IPS-20b (cell line): ENCODE measurements around the gene MACROH2A2.

Experiments used
- H3K27ac ChIP-seq: one replicate; pipeline ENCODE4 v1.5.1; 2013; ENCODE audit warnings: low read length
- H3K27me3 ChIP-seq: 2 replicates; pipeline ENCODE4 v1.6.1; 2013; ENCODE audit warnings: mild to moderate bottlenecking, low read length, inconsistent platforms; ENCODE audit not compliant: insufficient read depth
- H3K36me3 ChIP-seq: 2 replicates; pipeline ENCODE4 v1.6.1; 2013; ENCODE audit warnings: low read depth, mild to moderate bottlenecking, inconsistent platforms, low read length, moderate library complexity; ENCODE audit not compliant: insufficient read depth
- H3K4me1 ChIP-seq: 2 replicates; pipeline ENCODE4 v1.6.1; 2013; ENCODE audit warnings: mild to moderate bottlenecking, control low read depth, inconsistent platforms, low read length, moderate library complexity; ENCODE audit not compliant: insufficient read depth
- H3K4me3 ChIP-seq: 2 replicates; pipeline ENCODE4 v1.5.1; 2013; ENCODE audit warnings: mild to moderate bottlenecking, low read length, inconsistent platforms
- H3K9ac ChIP-seq: 2 replicates; pipeline ENCODE4 v1.6.1; 2013; ENCODE audit warnings: low read depth, mild to moderate bottlenecking, inconsistent platforms, low read length, moderate library complexity
- H3K9me3 ChIP-seq: 2 replicates; pipeline ENCODE4 v1.6.1; 2013; ENCODE audit warnings: mild to moderate bottlenecking, low read depth, low read length, inconsistent platforms; ENCODE audit not compliant: insufficient read depth

The MACROH2A2 gene

GRCh38 chr10:70109064-70109729 lies 56.6 kb downstream of the MACROH2A2 start:
- Histone ChIP-seq H3K9ac (no peak overlapping the region), H3K27ac (no peak overlapping the region), H3K4me1 (no peaks in the 10 kb centered on the region), H3K4me3 (no peak overlapping the region), H3K36me3 (peaks cover 29% of the 10 kb centered on the region), H3K27me3 (no peaks in the 10 kb centered on the region), H3K9me3 (no peaks in the 10 kb centered on the region)

- H3K9me3 ChIP-seq, result no peaks in the 10 kb centered on the region
- no peak overlapping the region for H3K4me3 ChIP-seq
- no peak overlapping the region for H3K9ac ChIP-seq
- H3K4me1 ChIP-seq, result no peaks in the 10 kb centered on the region
- no peak overlapping the region for H3K27ac ChIP-seq
- H3K27me3 ChIP-seq, result no peaks in the 10 kb centered on the region
- peaks cover 29% of the 10 kb centered on the region for H3K36me3 ChIP-seq
Measured at GRCh38 chr10:70111496-70111895, 58.9 kb downstream of the MACROH2A2 start.

GRCh38 chr10:70112071-70112470 lies 59.4 kb downstream of the MACROH2A2 start:
- H3K27me3 ChIP-seq, result no peaks in the 10 kb centered on the region
- peaks cover 29% of the 10 kb centered on the region for H3K36me3 ChIP-seq
- H3K4me1 ChIP-seq, result no peaks in the 10 kb centered on the region
- H3K9ac ChIP-seq, result no peak overlapping the region
- H3K4me3 ChIP-seq, result no peak overlapping the region
- H3K27ac ChIP-seq, result no peak overlapping the region
- H3K9me3 ChIP-seq, result no peaks in the 10 kb centered on the region

GRCh38 chr10:70114902-70115301 lies 62.3 kb downstream of the MACROH2A2 start:
- Histone ChIP-seq H3K9ac (no peak overlapping the region), H3K27ac (no peak overlapping the region), H3K36me3 (peaks cover 17% of the 10 kb centered on the region), H3K4me1 (no peaks in the 10 kb centered on the region), H3K27me3 (no peaks in the 10 kb centered on the region), H3K9me3 (no peaks in the 10 kb centered on the region), H3K4me3 (no peak overlapping the region)

GRCh38 chr10:70115948-70116682 lies 63.5 kb downstream of the MACROH2A2 start:
- H3K4me1 ChIP-seq, result no peaks in the 10 kb centered on the region
- H3K9me3 ChIP-seq, result no peaks in the 10 kb centered on the region
- no peaks in the 10 kb centered on the region for H3K27me3 ChIP-seq
- peak overlapping the region; percentile 40; the same call in 1 of the 2 replicates for H3K9ac ChIP-seq
- no peak overlapping the region for H3K27ac ChIP-seq
- peaks cover 12% of the 10 kb centered on the region for H3K36me3 ChIP-seq
- no peak overlapping the region for H3K4me3 ChIP-seq

GRCh38 chr10:70117646-70118045 lies 65.0 kb downstream of the MACROH2A2 start:
- Histone ChIP-seq H3K4me3 (no peak overlapping the region), H3K36me3 (no peaks in the 10 kb centered on the region), H3K27me3 (no peaks in the 10 kb centered on the region), H3K9ac (no peak overlapping the region), H3K27ac (no peak overlapping the region), H3K4me1 (no peaks in the 10 kb centered on the region), H3K9me3 (no peaks in the 10 kb centered on the region)

- no peaks in the 10 kb centered on the region for H3K27me3 ChIP-seq
- H3K9me3 ChIP-seq, result no peaks in the 10 kb centered on the region
- H3K9ac ChIP-seq, result no peak overlapping the region
- no peak overlapping the region for H3K4me3 ChIP-seq
- H3K4me1 ChIP-seq, result no peaks in the 10 kb centered on the region
- H3K36me3 ChIP-seq, result no peaks in the 10 kb centered on the region
- H3K27ac ChIP-seq, result no peak overlapping the region
Measured at GRCh38 chr10:70118196-70118595, 65.5 kb downstream of the MACROH2A2 start.

GRCh38 chr10:70119197-70119596 lies 66.6 kb downstream of the MACROH2A2 start:
- no peaks in the 10 kb centered on the region for H3K9me3 ChIP-seq
- no peak overlapping the region for H3K4me3 ChIP-seq
- no peaks in the 10 kb centered on the region for H3K27me3 ChIP-seq
- no peak overlapping the region for H3K9ac ChIP-seq
- no peaks in the 10 kb centered on the region for H3K36me3 ChIP-seq
- no peaks in the 10 kb centered on the region for H3K4me1 ChIP-seq
- no peak overlapping the region for H3K27ac ChIP-seq

- H3K27me3 ChIP-seq, result no peaks in the 10 kb centered on the region
Measured at GRCh38 chr10:70119623-70120022, 67.0 kb downstream of the MACROH2A2 start.

GRCh38 chr10:70120417-70120816 lies 67.8 kb downstream of the MACROH2A2 start:
- H3K9ac ChIP-seq, result no peak overlapping the region
- no peaks in the 10 kb centered on the region for H3K36me3 ChIP-seq
- H3K27ac ChIP-seq, result no peak overlapping the region
- no peaks in the 10 kb centered on the region for H3K4me1 ChIP-seq
- H3K9me3 ChIP-seq, result no peaks in the 10 kb centered on the region
- H3K27me3 ChIP-seq, result no peaks in the 10 kb centered on the region
- H3K4me3 ChIP-seq, result no peak overlapping the region

More at GRCh38 chr10:70119623-70120022, 67.0 kb downstream of the MACROH2A2 start:
- Histone ChIP-seq H3K9ac (no peak overlapping the region), H3K27ac (no peak overlapping the region), H3K4me1 (no peaks in the 10 kb centered on the region), H3K4me3 (no peak overlapping the region), H3K9me3 (no peaks in the 10 kb centered on the region), H3K36me3 (no peaks in the 10 kb centered on the region)

- H3K4me1 ChIP-seq, result no peaks in the 10 kb centered on the region
- no peaks in the 10 kb centered on the region for H3K9me3 ChIP-seq
- H3K9ac ChIP-seq, result no peak overlapping the region
- H3K27me3 ChIP-seq, result no peaks in the 10 kb centered on the region
- no peak overlapping the region for H3K27ac ChIP-seq
- no peak overlapping the region for H3K4me3 ChIP-seq
- no peaks in the 10 kb centered on the region for H3K36me3 ChIP-seq
Measured at GRCh38 chr10:70121281-70121949, 68.8 kb downstream of the MACROH2A2 start.

GRCh38 chr10:70122742-70123141 lies 70.1 kb downstream of the MACROH2A2 start:
- H3K27me3 ChIP-seq, result no peaks in the 10 kb centered on the region
- no peaks in the 10 kb centered on the region for H3K9me3 ChIP-seq
- H3K4me3 ChIP-seq, result no peak overlapping the region
- H3K27ac ChIP-seq, result no peak overlapping the region
- no peaks in the 10 kb centered on the region for H3K36me3 ChIP-seq
- no peaks in the 10 kb centered on the region for H3K4me1 ChIP-seq
- H3K9ac ChIP-seq, result no peak overlapping the region
